NT2/D1 (cell line): ENCODE measurements around the gene TPCN2.

Experiments
- DNase-seq: peaks from one replicate; pipeline ENCODE4 v3.0.0-alpha.2; 2011; ENCODE audit warnings: low read depth, low spot score
- H3K27me3 ChIP-seq: 2 replicates; pipeline ENCODE4 v1.6.0; 2011; ENCODE audit warnings: mild to moderate bottlenecking; ENCODE audit not compliant: insufficient read length, insufficient read depth
- H3K36me3 ChIP-seq: 2 replicates; pipeline ENCODE4 v1.6.1; 2011; ENCODE audit warnings: mild to moderate bottlenecking, low read length, mixed read lengths; ENCODE audit not compliant: insufficient read depth, insufficient read length
- H3K4me1 ChIP-seq: 2 replicates; pipeline ENCODE4 v1.5.1; 2011; ENCODE audit not compliant: insufficient read depth, insufficient read length
- H3K4me3 ChIP-seq: 2 replicates; pipeline ENCODE4 v1.5.1; 2011; ENCODE audit warnings: low read depth; ENCODE audit not compliant: insufficient read length
- H3K9ac ChIP-seq: 2 replicates; pipeline ENCODE4 v1.6.0; 2011; ENCODE audit warnings: low read depth; ENCODE audit not compliant: insufficient read length
- H3K9me3 ChIP-seq: 2 replicates; pipeline ENCODE4 v1.5.1; 2011; ENCODE audit warnings: mild to moderate bottlenecking, low read length; ENCODE audit not compliant: insufficient read depth
- SUZ12 ChIP-seq: IDR thresholded peaks from 2 replicates; pipeline ENCODE4 v1.6.1; 2011; ENCODE audit not compliant: insufficient read length, insufficient read depth; ENCODE audit errors: extremely low read depth
- YY1 ChIP-seq: IDR thresholded peaks from 2 replicates; pipeline ENCODE4 v1.6.1; 2011; ENCODE audit not compliant: insufficient read length, insufficient read depth
- ZNF274 ChIP-seq: IDR thresholded peaks from 2 replicates; pipeline ENCODE4 v1.6.1; 2011; ENCODE audit warnings: mild to moderate bottlenecking, low read depth, low read length

The TPCN2 gene

GRCh38 chr11:69051381-69052342, 2.9 kb downstream of the TPCN2 start:
- peaks cover 16% of the 10 kb centered on the region for H3K4me1 ChIP-seq
- H3K9ac ChIP-seq = no peak overlapping the region
- H3K4me3 ChIP-seq = no peak overlapping the region
- DNase-seq = no peak
- TF ChIP-seq SUZ12 (no peak), YY1 (no peak), ZNF274 (no peak)
- H3K36me3 ChIP-seq = peaks cover 58% of the 10 kb centered on the region
- H3K9me3 ChIP-seq = no peaks in the 10 kb centered on the region
- no peaks in the 10 kb centered on the region for H3K27me3 ChIP-seq

GRCh38 chr11:69052343-69053168, 3.8 kb downstream of the TPCN2 start:
- Histone ChIP-seq H3K4me3 (no peak overlapping the region), H3K36me3 (peaks cover 64% of the 10 kb centered on the region)
- TF ChIP-seq SUZ12 (no peak), ZNF274 (no peak), YY1 (no peak)

DNA sequence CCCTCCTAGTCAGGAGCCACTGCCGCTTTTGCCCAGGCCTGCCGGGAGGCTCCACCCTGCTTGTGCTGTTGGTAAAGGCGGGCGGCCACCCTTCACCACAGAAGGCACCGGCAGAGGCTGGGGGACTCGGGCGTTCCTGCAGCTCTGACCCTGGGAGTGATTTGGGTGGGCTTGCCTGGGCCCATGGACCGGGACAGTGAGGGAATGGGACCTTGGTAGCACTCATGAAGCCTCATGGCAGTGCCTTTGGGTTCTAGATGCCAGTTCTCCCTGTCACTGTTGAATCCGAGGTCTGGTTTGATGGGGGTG, 4.4 kb downstream of the TPCN2 start:
- no peaks in the 10 kb centered on the region for H3K27me3 ChIP-seq
- TF ChIP-seq YY1 (no peak), SUZ12 (no peak), ZNF274 (no peak)
- no peak overlapping the region for H3K9ac ChIP-seq
- no peak for DNase-seq
- H3K36me3 ChIP-seq = peaks cover 69% of the 10 kb centered on the region
- no peak overlapping the region for H3K4me3 ChIP-seq
- no peaks in the 10 kb centered on the region for H3K9me3 ChIP-seq
- H3K4me1 ChIP-seq = peaks cover 16% of the 10 kb centered on the region

More at GRCh38 chr11:69052343-69053168, 3.8 kb downstream of the TPCN2 start:
- no peak for DNase-seq
- Histone ChIP-seq H3K9me3 (no peaks in the 10 kb centered on the region), H3K9ac (no peak overlapping the region), H3K4me1 (peaks cover 16% of the 10 kb centered on the region), H3K27me3 (no peaks in the 10 kb centered on the region)

- no peaks in the 10 kb centered on the region for H3K9me3 ChIP-seq
- no peak for DNase-seq
- no peak for TF ChIP-seq ZNF274
- no peak for TF ChIP-seq SUZ12
- no peak for TF ChIP-seq YY1
- no peaks in the 10 kb centered on the region for H3K27me3 ChIP-seq
- H3K4me3 ChIP-seq = no peak overlapping the region
- peaks cover 76% of the 10 kb centered on the region for H3K36me3 ChIP-seq
- H3K4me1 ChIP-seq = peaks cover 16% of the 10 kb centered on the region
- no peak overlapping the region for H3K9ac ChIP-seq
Measured at GRCh38 chr11:69053546-69054396, 5.0 kb downstream of the TPCN2 start.

DNA sequence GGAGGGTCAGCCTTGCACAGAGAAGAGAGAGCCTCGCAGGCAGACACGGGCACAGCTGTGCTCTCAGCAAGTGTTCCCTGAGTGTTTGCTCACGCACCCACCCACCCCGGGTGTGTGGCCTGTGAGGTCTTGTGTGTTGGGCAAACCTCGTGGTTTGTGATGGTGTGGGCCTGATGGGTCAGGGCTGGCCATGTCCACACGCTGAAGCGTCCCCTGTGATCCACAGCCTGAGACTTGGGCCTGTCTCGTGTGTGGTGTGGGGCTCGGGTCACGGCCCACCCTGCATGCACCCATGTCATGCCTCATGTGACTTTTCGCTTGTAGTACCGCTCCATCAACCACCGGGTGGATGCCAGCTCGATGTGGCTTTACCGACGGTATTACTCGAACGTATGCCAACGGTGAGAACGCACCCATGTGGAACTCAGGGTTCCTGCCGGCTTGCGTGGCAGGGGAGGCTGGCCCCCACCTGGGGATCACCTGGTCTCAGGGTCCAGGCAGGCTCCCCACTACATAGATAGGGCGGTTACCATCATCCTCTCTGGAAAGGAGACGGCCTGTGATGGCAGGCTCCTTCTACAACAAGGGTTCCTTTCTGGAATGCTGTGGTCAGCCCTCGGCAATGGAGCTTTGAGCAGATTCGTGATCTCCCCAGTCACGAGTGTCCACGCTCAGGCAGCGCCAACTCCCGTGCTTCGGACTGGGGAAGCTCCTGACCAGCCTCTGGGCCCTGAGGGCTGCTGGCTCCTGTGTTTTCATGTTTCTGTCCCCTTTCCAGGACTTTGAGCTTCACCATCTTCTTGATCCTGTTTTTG, 5.9 kb downstream of the TPCN2 start:
- peaks cover 82% of the 10 kb centered on the region for H3K36me3 ChIP-seq
- no peaks in the 10 kb centered on the region for H3K9me3 ChIP-seq
- no peak overlapping the region for H3K4me3 ChIP-seq
- no peak for TF ChIP-seq ZNF274
- TF ChIP-seq SUZ12 = no peak
- no peak for TF ChIP-seq YY1
- H3K9ac ChIP-seq = no peak overlapping the region
- no peaks in the 10 kb centered on the region for H3K27me3 ChIP-seq
- H3K4me1 ChIP-seq = peaks cover 16% of the 10 kb centered on the region
- DNase-seq = no peak

DNA sequence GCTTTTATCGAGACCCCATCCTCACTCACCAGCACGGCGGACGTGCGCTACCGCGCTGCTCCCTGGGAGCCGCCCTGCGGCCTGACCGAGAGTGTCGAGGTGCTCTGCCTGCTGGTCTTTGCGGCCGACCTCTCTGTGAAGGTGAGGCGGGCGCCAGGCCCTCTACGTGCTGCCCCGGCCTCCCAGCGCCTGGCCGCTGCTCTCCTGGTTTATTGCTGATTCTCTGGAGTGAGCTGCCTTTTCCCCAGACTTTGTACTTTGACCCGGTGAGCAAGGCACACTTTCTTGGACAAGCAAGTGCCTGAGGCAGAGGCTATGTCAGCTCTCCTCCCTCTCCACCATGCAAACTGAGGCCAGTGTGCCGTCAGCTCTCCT, 6.5 kb downstream of the TPCN2 start:
- Histone ChIP-seq H3K27me3 (no peaks in the 10 kb centered on the region), H3K4me1 (peaks cover 16% of the 10 kb centered on the region), H3K9ac (no peak overlapping the region), H3K9me3 (no peaks in the 10 kb centered on the region), H3K4me3 (no peak overlapping the region), H3K36me3 (peaks cover 83% of the 10 kb centered on the region)
- DNase-seq = no peak
- no peak for TF ChIP-seq ZNF274
- TF ChIP-seq YY1 = no peak
- TF ChIP-seq SUZ12 = no peak
